PC-9 (cell line): ENCODE measurements around the gene FKBP6. TPM values are rescaled to one million over a fixed set of nuclear protein-coding genes. Genes with fewer than 3 reads are reported as not detected.

ENCODE experiments used
- BruUV-seq: library from RNA; stranded (reverse); fragments of 400-500 nt; replicated peaks from 2 replicates; lab custom pipeline; 2021; lab: Mats Ljungman, UMichigan
- CTCF ChIA-PET: fragments of 300-600 bp; sonication (Branson Sonifier 250); formaldehyde crosslinking; loops from one replicate; lab custom pipeline; 2022; ENCODE audit warnings: antibody characterized with exemption; lab: Charles Lee
- POLR2A ChIA-PET: fragments of 300-600 bp; sonication (Branson Sonifier 250); formaldehyde crosslinking; loops from one replicate; lab custom pipeline; 2022; ENCODE audit warnings: antibody characterized with exemption; ENCODE audit not compliant: unreplicated experiment; lab: Charles Lee
- DNase-seq, 2 experiments: peaks; one replicate each; pipeline versions ENCODE4 v3.0.0 to v3.0.0-alpha.2; 2015 to 2022; ENCODE audit warnings: mixed read lengths in 1 of 2
- H2AFZ ChIP-seq: fragments of 200-600 bp; sonication (generic); 2 replicates; pipeline ENCODE4 v1.8.1; 2017; ENCODE audit warnings: antibody characterized with exemption
- H3F3A ChIP-seq: fragments of 200-600 bp; sonication (generic); 2 replicates; pipeline ENCODE4 v1.8.1; 2017; ENCODE audit warnings: antibody characterized with exemption, mild to moderate bottlenecking, low read depth; ENCODE audit not compliant: insufficient read depth
- H3K27ac ChIP-seq: fragments of 200-600 bp; sonication (generic); 2 replicates; pipeline ENCODE4 v1.6.1; 2016; ENCODE audit warnings: mixed run types
- H3K27me3 ChIP-seq: fragments of 200-600 bp; sonication (generic); 2 replicates; pipeline ENCODE4 v1.6.1; 2016; ENCODE audit warnings: low read depth, mixed run types; ENCODE audit not compliant: insufficient read depth
- H3K36me3 ChIP-seq: fragments of 200-600 bp; sonication (generic); 2 replicates; pipeline ENCODE4 v1.6.1; 2016; ENCODE audit warnings: low read depth, mixed run types
- H3K4me1 ChIP-seq: fragments of 200-600 bp; sonication (generic); replicated peaks from 2 replicates; pipeline ENCODE4 v1.6.1; 2016; ENCODE audit warnings: mixed run types; ENCODE audit not compliant: insufficient read depth
- H3K4me2 ChIP-seq: fragments of 200-600 bp; sonication (generic); 2 replicates; pipeline ENCODE4 v1.6.1; 2017; ENCODE audit warnings: mixed run types
- H3K4me3 ChIP-seq: fragments of 200-600 bp; sonication (generic); 2 replicates; pipeline ENCODE4 v1.6.1; 2016; ENCODE audit warnings: mixed run types
- H3K79me2 ChIP-seq: fragments of 200-600 bp; sonication (generic); 2 replicates; pipeline ENCODE4 v1.6.1; 2017; ENCODE audit warnings: low read depth, mixed run types
- H3K9me2 ChIP-seq: fragments of 200-600 bp; sonication (generic); 2 replicates; pipeline ENCODE4 v1.8.1; 2017; ENCODE audit warnings: mild to moderate bottlenecking; ENCODE audit not compliant: insufficient read depth
- H3K9me3 ChIP-seq: fragments of 200-600 bp; sonication (generic); 2 replicates; pipeline ENCODE4 v1.8.1; 2016; ENCODE audit warnings: low read depth; ENCODE audit not compliant: insufficient read depth
- H4K20me1 ChIP-seq: fragments of 200-600 bp; sonication (generic); 2 replicates; pipeline ENCODE4 v1.8.1; 2017; ENCODE audit not compliant: insufficient read depth
- EZH2 ChIP-seq: fragments of 200-600 bp; sonication (generic); IDR thresholded peaks from 2 replicates; pipeline ENCODE4 v1.8.0; 2017; ENCODE audit warnings: antibody characterized with exemption, low read depth
- intact Hi-C: fragments of 100-400 bp; cut with micrococcal nuclease; formaldehyde crosslinking; loops from one replicate; pipeline ENCODE4 v1.10.0; 2022; ENCODE audit not compliant: unreplicated experiment
- total RNA-seq: library from RNA; stranded (reverse); gene quantifications from 2 replicates; pipeline ENCODE4 v1.2.3, GENCODE V29; 2021
- TF ChIP-seq, protein P1 (sequence below): fragments of 200-600 bp; sonication (generic); conservative IDR thresholded peaks from 2 replicates; pipeline ENCODE4 v1.6.1; 2017; ENCODE audit warnings: mixed run types, antibody characterized with exemption, mild to moderate bottlenecking, moderate library complexity

FKBP6 gene
- total RNA-seq, 1 experiment from 2014 or later, result not detected

DNA sequence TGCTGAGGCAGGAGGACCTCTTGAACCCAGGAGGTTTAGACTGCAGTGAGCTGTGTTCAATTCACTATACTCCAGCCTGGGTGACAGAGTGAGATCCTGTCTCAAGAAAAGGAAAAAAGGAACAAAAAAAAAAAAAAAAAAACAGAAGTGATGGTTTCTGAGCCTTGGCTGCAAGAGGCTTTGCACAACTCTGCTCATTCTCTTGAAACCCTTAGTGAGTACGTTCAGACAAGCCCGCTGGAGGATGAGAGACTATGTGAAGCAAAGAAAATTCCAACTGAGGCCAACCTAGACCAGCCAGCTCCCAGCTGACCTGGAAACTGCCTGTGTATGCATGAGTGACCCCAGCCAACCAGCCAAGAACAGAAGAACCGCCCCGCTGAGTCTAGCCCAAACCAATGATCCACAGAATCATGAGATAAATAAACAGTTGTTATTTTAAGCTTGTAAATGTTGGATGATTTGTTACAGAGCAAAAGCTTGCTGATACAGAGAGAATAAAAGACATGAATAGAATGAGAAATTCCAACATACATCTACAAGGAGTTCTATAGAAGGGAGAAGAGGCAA, 55.1 kb downstream of the FKBP6 start:
- intact Hi-C loops, result no loop called here
- BruUV-seq, result no TSS peak
- POLR2A ChIA-PET, result interaction anchor here (0.9 kb wide), 1 partner anchor 1061 kb away, joined by 3 read pairs; no protein-coding TSS in a partner anchor
- Histone ChIP-seq H4K20me1 (no peaks in the 10 kb centered on the region), H2AFZ (no peak overlapping the region), H3K79me2 (no peaks in the 10 kb centered on the region), H3K4me1 (no peaks in the 10 kb centered on the region), H3K4me3 (no peak overlapping the region), H3K4me2 (no peak overlapping the region), H3F3A (no peaks in the 10 kb centered on the region; the same call in 1 of the 2 replicates), H3K36me3 (no peaks in the 10 kb centered on the region), H3K9me3 (peaks cover 9% of the 10 kb centered on the region), H3K27ac (no peak overlapping the region), H3K9me2 (no peaks in the 10 kb centered on the region), H3K27me3 (peaks cover 16% of the 10 kb centered on the region; the same call in 1 of the 2 replicates)
- TF ChIP-seq, protein P1, sequence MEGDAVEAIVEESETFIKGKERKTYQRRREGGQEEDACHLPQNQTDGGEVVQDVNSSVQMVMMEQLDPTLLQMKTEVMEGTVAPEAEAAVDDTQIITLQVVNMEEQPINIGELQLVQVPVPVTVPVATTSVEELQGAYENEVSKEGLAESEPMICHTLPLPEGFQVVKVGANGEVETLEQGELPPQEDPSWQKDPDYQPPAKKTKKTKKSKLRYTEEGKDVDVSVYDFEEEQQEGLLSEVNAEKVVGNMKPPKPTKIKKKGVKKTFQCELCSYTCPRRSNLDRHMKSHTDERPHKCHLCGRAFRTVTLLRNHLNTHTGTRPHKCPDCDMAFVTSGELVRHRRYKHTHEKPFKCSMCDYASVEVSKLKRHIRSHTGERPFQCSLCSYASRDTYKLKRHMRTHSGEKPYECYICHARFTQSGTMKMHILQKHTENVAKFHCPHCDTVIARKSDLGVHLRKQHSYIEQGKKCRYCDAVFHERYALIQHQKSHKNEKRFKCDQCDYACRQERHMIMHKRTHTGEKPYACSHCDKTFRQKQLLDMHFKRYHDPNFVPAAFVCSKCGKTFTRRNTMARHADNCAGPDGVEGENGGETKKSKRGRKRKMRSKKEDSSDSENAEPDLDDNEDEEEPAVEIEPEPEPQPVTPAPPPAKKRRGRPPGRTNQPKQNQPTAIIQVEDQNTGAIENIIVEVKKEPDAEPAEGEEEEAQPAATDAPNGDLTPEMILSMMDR, result no peak
- no peak for TF ChIP-seq EZH2
- CTCF ChIA-PET, result no interaction called here
- DNase-seq, result no peak

DNA sequence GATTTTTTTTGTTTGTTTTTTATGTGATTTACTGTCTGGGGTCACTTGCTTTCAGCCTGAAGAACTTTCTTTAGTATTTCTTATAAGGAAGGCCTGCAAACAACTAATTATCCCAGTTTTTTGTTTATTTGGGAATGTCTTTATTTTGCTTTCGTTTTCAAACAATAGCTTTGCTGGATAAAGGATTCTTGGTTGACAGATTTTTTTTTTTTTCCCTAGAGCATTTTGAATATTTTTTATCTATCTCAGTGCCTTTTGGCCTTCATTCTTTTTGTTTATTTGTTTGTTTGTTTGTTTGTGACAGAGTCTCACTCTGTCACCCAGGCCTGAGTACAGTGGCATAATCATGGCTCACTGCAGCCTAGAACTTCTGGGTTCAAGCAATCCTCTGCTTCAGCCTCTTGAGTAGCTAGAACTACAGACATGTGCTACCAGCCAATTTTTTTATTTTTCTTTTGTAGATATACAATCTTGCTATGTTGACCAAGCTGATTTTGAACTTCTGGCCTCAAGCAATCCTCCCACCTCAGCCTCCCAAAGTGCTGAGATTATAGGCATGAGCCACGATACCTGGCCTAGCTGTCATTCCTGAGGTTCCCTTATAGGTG, 59.4 kb downstream of the FKBP6 start:
- H3K4me1 ChIP-seq, result no peaks in the 10 kb centered on the region
- no peak overlapping the region for H2AFZ ChIP-seq
- DNase-seq, result no peak
- BruUV-seq, result no TSS peak
- no peaks in the 10 kb centered on the region for H4K20me1 ChIP-seq
- H3K9me2 ChIP-seq, result no peaks in the 10 kb centered on the region
- ChIA-PET CTCF (no interaction called here), POLR2A (no interaction called here)
- H3F3A ChIP-seq, result no peaks in the 10 kb centered on the region; the same call in 1 of the 2 replicates
- TF ChIP-seq, protein P1, result no peak
- TF ChIP-seq EZH2, result no peak
- no peaks in the 10 kb centered on the region for H3K79me2 ChIP-seq
- no peak overlapping the region for H3K27ac ChIP-seq
- peaks cover 13% of the 10 kb centered on the region for H3K9me3 ChIP-seq
- H3K27me3 ChIP-seq, result peaks cover 17% of the 10 kb centered on the region
- intact Hi-C loops, result no loop called here
- no peaks in the 10 kb centered on the region for H3K36me3 ChIP-seq
- H3K4me3 ChIP-seq, result no peak overlapping the region
- no peak overlapping the region for H3K4me2 ChIP-seq

DNA sequence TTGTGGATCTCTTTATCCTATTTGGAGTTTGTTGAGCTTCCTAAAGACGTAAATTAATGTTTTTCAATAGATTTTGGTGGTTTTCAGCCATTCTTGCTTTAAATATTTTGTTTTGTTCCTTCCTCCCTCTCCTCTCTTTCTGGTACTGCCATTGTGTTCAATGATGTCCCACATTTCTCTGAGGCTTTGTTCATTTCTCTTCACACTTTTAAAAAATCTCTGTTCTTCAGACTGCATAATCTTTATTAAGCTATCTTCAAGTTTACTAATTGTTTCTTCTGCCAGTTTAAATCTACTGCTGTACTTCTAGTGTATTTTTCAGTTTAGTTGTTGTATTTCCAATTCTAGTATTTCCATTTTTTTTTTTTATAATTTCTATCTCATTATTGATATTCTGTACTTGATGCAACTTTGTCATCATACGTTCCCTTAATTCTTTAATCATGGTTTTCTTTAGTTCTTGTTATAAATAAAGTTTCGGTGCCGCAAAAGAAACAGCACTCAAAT, 60.0 kb downstream of the FKBP6 start:
- Histone ChIP-seq H3K27ac (no peak overlapping the region), H3K4me3 (no peak overlapping the region), H3K9me3 (peaks cover 13% of the 10 kb centered on the region), H3F3A (no peaks in the 10 kb centered on the region; the same call in 1 of the 2 replicates), H3K4me2 (no peak overlapping the region), H3K27me3 (peaks cover 17% of the 10 kb centered on the region), H3K36me3 (no peaks in the 10 kb centered on the region), H3K9me2 (no peaks in the 10 kb centered on the region), H4K20me1 (no peaks in the 10 kb centered on the region), H3K4me1 (no peaks in the 10 kb centered on the region), H3K79me2 (no peaks in the 10 kb centered on the region), H2AFZ (no peak overlapping the region)
- intact Hi-C loops, result no loop called here
- CTCF ChIA-PET, result no interaction called here
- no TSS peak for BruUV-seq
- DNase-seq, result no peak
- no peak for TF ChIP-seq EZH2
- TF ChIP-seq, protein P1, result no peak
- POLR2A ChIA-PET, result no interaction called here
